Stimulated activated CD8-positive, alpha-beta memory T cell treated with anti-CD3 and anti-CD28 coated beads, Interleukin-12 subunit alpha, Interleukin-12 subunit beta, amount 100 ng/mL, for 24 hours (primary cell): ENCODE results near the gene OPHN1.

Experiments
- DNase-seq: peaks from one replicate; pipeline ENCODE4 v3.0.0-alpha.2; 2020; ENCODE audit errors: extremely low read depth

Gene OPHN1

GRCh38 chrX:68252664-68253063 is 180.6 kb downstream of the OPHN1 start:
- no peak for DNase-seq

GRCh38 chrX:68249903-68250302 is 183.4 kb downstream of the OPHN1 start:
- DNase-seq, result no peak

DNA sequence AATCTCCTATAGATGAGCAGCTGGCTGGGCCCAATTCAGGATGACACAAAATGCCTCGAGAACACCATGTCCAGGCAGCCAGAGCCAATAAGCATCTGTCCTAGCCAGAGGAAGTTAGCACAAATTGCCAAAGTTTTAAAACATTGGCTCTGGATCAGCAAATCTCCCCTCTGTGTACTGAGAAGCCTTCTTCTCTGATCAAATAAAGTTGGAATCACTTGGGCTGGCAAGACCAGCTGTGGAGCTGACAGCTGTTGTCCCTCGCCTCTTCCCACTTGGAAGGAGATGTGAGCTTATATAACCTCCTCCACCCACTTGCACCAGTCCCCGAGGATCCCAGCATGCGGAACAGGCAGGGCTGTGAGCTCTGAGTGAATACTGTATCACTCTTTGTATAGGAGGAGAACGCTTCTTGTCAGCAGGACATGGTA is 183.9 kb downstream of the OPHN1 start:
- DNase-seq, result no peak

DNA sequence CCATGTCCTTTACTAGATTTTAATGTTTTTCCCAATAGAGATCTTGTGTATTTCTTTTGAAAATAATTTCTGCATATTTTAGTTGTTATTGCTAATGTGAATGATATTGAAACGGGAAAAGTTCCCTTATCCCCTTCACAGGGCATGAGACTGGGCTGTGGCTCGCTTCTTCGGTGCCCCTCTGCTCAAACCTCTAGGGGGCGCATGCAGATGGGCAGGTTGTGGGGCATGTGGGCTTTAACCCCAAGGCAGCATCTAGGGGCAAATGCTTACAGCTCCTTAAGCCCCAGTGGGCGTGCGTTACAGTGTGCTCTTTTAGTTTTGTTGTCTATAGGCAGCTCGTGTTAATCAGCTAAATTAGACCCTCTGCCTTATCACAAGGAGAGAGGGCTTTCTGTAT is 194.7 kb downstream of the OPHN1 start:
- DNase-seq, result no peak

- DNase-seq, result no peak
Observed at GRCh38 chrX:68234171-68234910, 199.0 kb downstream of the OPHN1 start.

- DNase-seq, result no peak
Observed at GRCh38 chrX:68232206-68232605, 201.1 kb downstream of the OPHN1 start.

GRCh38 chrX:68209008-68209407 is 224.3 kb downstream of the OPHN1 start:
- DNase-seq, result no peak

DNA sequence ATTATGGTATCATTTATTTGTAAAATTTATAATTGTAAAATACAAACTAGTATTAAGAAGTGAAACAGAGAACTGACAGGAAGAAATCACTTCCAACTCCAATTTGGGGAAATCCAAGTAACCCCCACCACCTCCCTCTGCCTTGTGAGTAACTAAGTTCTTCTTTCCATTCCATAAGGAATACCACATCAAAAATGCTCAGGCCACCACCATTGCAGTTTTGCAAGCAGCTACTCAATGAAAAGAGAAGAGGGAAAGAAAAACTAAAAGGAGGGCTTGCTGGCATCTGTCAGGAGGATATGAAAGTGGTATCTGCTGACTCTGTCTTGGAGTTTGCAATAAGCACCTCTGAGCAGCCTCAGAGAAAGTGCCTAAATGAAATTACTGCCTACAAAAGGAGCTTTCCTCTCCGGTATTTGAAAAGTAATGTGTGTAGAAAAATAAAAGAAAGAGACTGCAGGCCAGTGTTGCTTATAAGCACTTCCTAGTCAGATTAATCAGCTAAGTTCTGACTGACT is 228.7 kb downstream of the OPHN1 start:
- DNase-seq, result no peak

DNA sequence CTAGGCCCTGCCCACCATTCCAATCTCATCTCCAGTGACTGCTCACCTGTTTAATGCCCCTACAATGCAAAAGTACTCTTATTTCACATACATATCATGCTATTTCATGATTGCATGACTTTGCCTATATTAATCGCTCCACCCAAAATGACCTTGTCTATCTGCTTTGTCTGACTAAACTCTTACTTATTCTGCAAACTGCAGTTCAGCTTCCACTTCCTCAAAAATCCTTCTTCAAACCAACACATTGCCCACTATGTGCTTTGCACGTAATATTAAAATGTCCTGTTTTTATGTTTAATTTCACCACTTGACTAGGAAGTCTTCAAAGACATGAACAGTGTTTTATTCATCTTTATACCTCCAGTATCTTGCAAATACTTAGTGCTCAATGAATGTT is 229.6 kb downstream of the OPHN1 start:
- DNase-seq, result no peak

DNA sequence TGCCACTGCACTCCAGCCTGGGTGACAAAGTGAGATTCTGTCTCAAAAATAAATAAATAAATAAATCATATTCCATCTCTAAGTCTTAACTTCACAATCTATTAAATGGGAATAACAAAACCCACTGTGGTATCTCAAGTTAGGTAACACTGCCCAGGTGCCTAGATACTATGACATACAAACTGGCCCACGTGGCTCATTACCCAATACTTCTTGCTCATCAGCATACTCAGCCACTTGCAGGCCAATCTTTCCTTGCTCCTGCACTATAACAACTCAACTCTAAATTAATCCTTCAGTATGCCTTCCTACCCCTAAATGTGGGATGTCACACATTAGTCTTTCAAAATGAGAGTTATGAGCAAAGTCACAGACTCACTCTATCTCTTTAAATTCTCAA is 230.1 kb downstream of the OPHN1 start:
- DNase-seq, result no peak

DNA sequence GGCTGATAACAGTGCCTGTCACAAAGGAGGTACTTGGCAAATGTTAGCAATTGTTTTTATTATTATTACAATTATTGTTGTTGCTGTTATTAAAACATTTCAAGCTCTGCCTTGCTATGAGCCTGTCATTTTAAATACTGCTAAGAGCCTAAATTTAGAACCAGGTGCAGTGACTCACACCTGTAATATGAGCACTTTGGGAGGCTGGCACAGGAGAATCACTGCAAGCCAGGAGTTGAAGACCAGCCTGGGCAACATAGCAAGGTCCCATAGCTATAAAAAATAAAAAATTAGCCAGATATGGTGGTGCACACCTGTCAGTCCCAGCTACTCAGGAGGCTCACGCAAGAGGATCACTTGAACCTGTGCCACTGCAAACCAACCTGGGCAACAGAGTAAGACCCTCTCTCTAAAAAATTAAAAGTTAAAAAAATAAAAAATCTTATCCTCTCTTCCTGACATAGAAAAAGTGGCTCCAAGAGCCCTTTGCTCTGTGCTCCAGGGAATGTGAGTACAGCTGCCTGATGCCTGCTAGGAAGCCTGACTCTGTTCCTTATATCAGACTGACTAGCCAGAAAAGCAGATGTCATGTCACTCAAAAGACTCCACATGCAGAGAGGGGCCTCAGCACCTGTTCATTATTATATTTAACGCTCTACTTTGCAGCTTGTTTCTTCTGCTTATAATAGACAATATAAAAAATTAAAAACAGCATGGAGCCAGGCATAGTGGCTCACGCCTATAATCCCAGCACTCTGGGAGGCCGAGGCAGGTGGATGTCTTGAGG is 234.0 kb downstream of the OPHN1 start:
- no peak for DNase-seq

DNA sequence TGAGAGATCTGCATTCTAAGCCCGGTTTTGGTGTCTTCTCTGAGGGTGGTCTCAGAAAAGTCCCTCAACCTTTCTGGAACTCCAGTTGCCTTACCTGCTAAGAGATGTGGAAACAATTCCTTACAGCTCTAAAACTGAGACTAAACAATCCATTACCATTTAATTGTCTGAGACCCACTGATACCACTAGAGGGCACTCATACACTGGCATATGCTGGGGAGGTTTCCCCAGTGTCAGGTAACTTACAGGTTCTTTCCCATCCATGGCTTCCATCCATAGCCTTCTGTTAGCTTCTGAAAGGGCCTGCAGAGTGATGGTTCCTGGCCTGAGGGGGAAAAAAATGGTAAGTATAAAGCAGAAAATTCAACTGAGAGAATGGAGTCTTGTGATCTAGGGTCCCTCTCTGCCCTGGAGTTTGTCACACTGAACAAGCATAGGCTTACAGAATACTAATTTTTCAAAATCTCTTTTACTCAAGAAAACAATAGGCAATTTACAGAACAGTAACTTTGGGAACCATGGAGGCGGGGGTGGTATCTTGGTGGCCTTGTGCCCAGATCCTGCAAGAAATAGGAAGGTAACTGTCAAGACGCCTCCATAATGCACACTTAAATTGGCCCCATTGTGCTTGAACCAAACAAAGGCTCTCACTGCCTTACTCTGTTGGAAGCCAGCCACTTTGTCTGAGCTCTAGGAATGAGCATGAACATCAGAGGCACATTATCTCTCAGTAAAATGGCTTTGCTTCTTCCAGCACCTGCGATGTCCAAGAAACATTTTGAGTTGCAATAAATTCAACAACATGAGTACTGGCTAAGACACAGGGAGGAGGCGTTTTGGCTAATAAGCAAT is 236.1 kb downstream of the OPHN1 start:
- no peak for DNase-seq

- no peak for DNase-seq
Observed at GRCh38 chrX:68195561-68195960, 237.7 kb downstream of the OPHN1 start.

DNA sequence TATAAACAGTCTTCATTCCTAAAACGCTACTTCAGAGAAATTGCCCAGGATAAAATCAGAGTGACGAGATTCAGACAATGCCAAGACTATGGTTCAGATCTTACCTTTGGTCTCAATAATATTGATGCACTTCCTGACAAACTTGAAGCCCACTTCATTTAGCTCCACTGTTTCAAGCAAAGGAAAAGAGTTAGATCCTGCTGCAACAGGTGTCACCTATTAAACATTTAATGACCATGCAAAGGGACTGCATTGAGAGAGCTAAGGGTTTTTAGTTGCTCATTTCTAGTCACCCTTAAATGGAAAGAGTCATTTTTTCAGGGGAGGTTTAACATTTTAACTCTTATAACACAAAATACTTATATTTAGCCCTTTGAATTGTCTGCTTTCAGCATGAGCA is 239.5 kb downstream of the OPHN1 start:
- DNase-seq, result no peak

GRCh38 chrX:68193234-68193633 is 240.1 kb downstream of the OPHN1 start:
- no peak for DNase-seq

DNA sequence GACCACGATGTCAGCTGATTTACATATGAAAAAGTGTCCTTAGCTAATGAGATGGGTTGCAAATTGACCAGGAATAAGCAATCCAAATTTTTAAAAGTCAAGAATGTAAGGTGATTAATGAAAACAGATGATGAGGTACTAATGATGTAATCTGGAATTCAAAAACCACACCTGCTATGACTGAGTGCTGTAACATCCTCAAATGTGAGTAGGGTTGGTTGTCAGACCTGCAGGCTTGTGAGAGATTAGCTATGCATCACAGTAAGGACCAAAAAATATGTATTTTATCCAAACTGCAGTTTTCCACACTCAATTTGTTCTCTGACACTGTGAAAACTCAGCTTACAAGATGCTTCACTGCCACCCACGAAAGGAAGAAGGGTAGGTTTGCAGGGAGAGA is 242.5 kb downstream of the OPHN1 start:
- DNase-seq, result no peak

- no peak for DNase-seq
Observed at GRCh38 chrX:68186552-68187262, 246.6 kb downstream of the OPHN1 start.

- DNase-seq, result no peak
Observed at GRCh38 chrX:68185161-68185560, 248.1 kb downstream of the OPHN1 start.

GRCh38 chrX:68183612-68184214 is 249.6 kb downstream of the OPHN1 start:
- DNase-seq, result no peak

GRCh38 chrX:68180579-68180978 is 252.7 kb downstream of the OPHN1 start:
- no peak for DNase-seq

- DNase-seq, result no peak
Observed at GRCh38 chrX:68179355-68179754, 253.9 kb downstream of the OPHN1 start.
